SK-N-SH (cell line): ENCODE data around the gene SHANK2. TPM values are rescaled to one million over a fixed set of nuclear protein-coding genes. Genes with fewer than 3 reads are reported as not detected.

Experiments
- CTCF ChIA-PET: fragments of 300-600, 350-600 bp; formaldehyde crosslinking; extraction: SDS; loops from one replicate; lab custom pipeline; 2021; lab: Yijun Ruan, JAX
- POLR2A ChIA-PET: fragments of 350-600 bp; sonication (Branson Sonifier 250); formaldehyde crosslinking; extraction: SDS; loops from one replicate; lab custom pipeline; 2020; ENCODE audit warnings: antibody characterized with exemption, inconsistent platforms; lab: Yijun Ruan, JAX
- DNase-seq: peaks from one replicate; pipeline ENCODE4 v3.0.0; 2012
- H2AFZ ChIP-seq: fragments of 200-600 bp; sonication (generic); 2 replicates; pipeline ENCODE4 v1.8.1; 2016; ENCODE audit warnings: antibody characterized with exemption, mild to moderate bottlenecking, low read depth
- H3F3A ChIP-seq: fragments of 200-600 bp; sonication (generic); replicated peaks from 2 replicates; pipeline ENCODE3; 2016; ENCODE audit warnings: antibody characterized with exemption, mild to moderate bottlenecking; ENCODE audit not compliant: insufficient read depth
- H3K27ac ChIP-seq, 2 experiments: fragments of 200-500 bp in 1 of 2; fragments of 200-600 bp in 1 of 2; sonication (Bioruptor generic) in 1 of 2; sonication (generic), shearing (Covaris generic) in 1 of 2; 2 replicates each; pipeline versions ENCODE4 v1.5.1 to v1.6.1; 2014 to 2016; ENCODE audit warnings: low read depth in 2 of 2, inconsistent platforms in 1 of 2, low read length in 1 of 2, mild to moderate bottlenecking in 1 of 2, mixed read lengths in 1 of 2
- H3K27me3 ChIP-seq: fragments of 200-600 bp; sonication (generic), shearing (Covaris generic); 2 replicates; pipeline ENCODE4 v1.6.1; 2016; ENCODE audit warnings: mixed run types; ENCODE audit not compliant: insufficient read depth
- H3K36me3 ChIP-seq, 2 experiments: fragments of 200-500 bp in 1 of 2; fragments of 200-600 bp in 1 of 2; sonication (Bioruptor generic) in 1 of 2; sonication (generic) in 1 of 2; replicated peaks in 1 of 2; 2 replicates each; pipeline versions ENCODE3 to v1.5.1; 2014 to 2016; ENCODE audit warnings: low read length in 1 of 2, mild to moderate bottlenecking in 1 of 2; ENCODE audit not compliant: insufficient read depth in 2 of 2, control insufficient read depth in 1 of 2
- H3K4me1 ChIP-seq, 2 experiments: fragments of 200-500 bp in 1 of 2; fragments of 200-600 bp in 1 of 2; sonication (Bioruptor generic) in 1 of 2; sonication (generic), shearing (Covaris generic) in 1 of 2; 2 replicates each; pipeline versions ENCODE4 v1.5.1 to v1.6.1; 2014 to 2016; ENCODE audit warnings: low read depth in 1 of 2, low read length in 1 of 2, mixed run types in 1 of 2; ENCODE audit not compliant: insufficient read depth in 2 of 2, control insufficient read depth in 1 of 2
- H3K4me2 ChIP-seq: fragments of 200-600 bp; sonication (generic), shearing (Covaris generic); 2 replicates; pipeline ENCODE4 v1.6.1; 2017; ENCODE audit warnings: mixed run types
- H3K4me3 ChIP-seq, 2 experiments: fragments of 200-500 bp in 1 of 2; fragments of 200-600 bp in 1 of 2; sonication (Bioruptor generic) in 1 of 2; sonication (generic), shearing (Covaris generic) in 1 of 2; 2 replicates each; pipeline versions ENCODE4 v1.5.1 to v1.8.1; 2014 to 2016; ENCODE audit warnings: low read depth in 2 of 2, inconsistent platforms in 1 of 2, low read length in 1 of 2, mild to moderate bottlenecking in 1 of 2, mixed read lengths in 1 of 2, moderate library complexity in 1 of 2
- H3K79me2 ChIP-seq: fragments of 200-600 bp; sonication (generic); 2 replicates; pipeline ENCODE4 v1.8.1; 2017; ENCODE audit warnings: mild to moderate bottlenecking; ENCODE audit not compliant: insufficient read depth
- H3K9ac ChIP-seq: fragments of 200-600 bp; sonication (generic); 2 replicates; pipeline ENCODE4 v1.6.1; 2017; ENCODE audit warnings: mixed run types
- H3K9me2 ChIP-seq: fragments of 200-600 bp; sonication (generic); 2 replicates; pipeline ENCODE4 v1.6.1; 2017; ENCODE audit warnings: mixed run types
- H3K9me3 ChIP-seq: fragments of 200-600 bp; sonication (generic); 2 replicates; pipeline ENCODE4 v1.6.1; 2017; ENCODE audit warnings: mixed run types, mild to moderate bottlenecking, moderate library complexity
- H4K20me1 ChIP-seq: fragments of 200-600 bp; sonication (generic); 2 replicates; pipeline ENCODE4 v1.6.1; 2017; ENCODE audit warnings: mild to moderate bottlenecking, mixed run types; ENCODE audit not compliant: insufficient read depth
- CHD2 ChIP-seq: fragments of 150-350 bp; IDR thresholded peaks from 2 replicates; pipeline ENCODE4 v1.6.1; 2018; ENCODE audit warnings: low read length; ENCODE audit not compliant: partially characterized antibody
- EP300 ChIP-seq, 2 experiments: IDR thresholded peaks; 2 replicates each; pipeline versions ENCODE4 v1.4.0 to v1.6.1; 2012; ENCODE audit warnings: borderline replicate concordance in 1 of 2, low read depth in 1 of 2, low read length in 1 of 2
- FOSL2 ChIP-seq: IDR thresholded peaks from 2 replicates; pipeline ENCODE4 v1.4.0; 2012; ENCODE audit warnings: low read depth, mild to moderate bottlenecking, moderate library complexity, borderline replicate concordance
- MEF2A ChIP-seq: IDR thresholded peaks from 2 replicates; pipeline ENCODE4 v1.4.0; 2012; ENCODE audit warnings: low read depth, borderline replicate concordance
- RFX5 ChIP-seq: IDR thresholded peaks from 2 replicates; pipeline ENCODE4 v1.6.1; 2012; ENCODE audit warnings: mild to moderate bottlenecking, improper control_type of control experiment, low read length
- TAF1 ChIP-seq: IDR thresholded peaks from 2 replicates; pipeline ENCODE4 v1.6.1; 2012; ENCODE audit warnings: low read depth, mild to moderate bottlenecking, low read length, moderate library complexity, borderline replicate concordance
- YY1 ChIP-seq: IDR thresholded peaks from 2 replicates; pipeline ENCODE4 v1.4.0; 2012; ENCODE audit warnings: low read depth, mild to moderate bottlenecking
- WGBS: methylation state at CpG from one replicate; pipeline ENCODE4 v1.1.6; 2017; ENCODE audit warnings: low lambda C conversion rate; 5-methylcytosine and 5-hydroxymethylcytosine counted together
- polyA plus RNA-seq, 3 experiments: library from polyadenylated mRNA; depleted of rRNA; stranded (reverse); fragments of >200 nt; gene quantifications; 2 replicates each; pipeline ENCODE4 v1.2.3, GENCODE V29; 2012
- TF ChIP-seq, protein P1 (sequence below): IDR thresholded peaks from 2 replicates; pipeline ENCODE4 v1.6.1; 2012; ENCODE audit warnings: mild to moderate bottlenecking, low read depth, low read length, moderate library complexity
- TF ChIP-seq, protein P2 (sequence below): fragments of 150-350 bp; IDR thresholded peaks from 2 replicates; pipeline ENCODE4 v1.6.1; 2017; ENCODE audit warnings: antibody characterized with exemption, low read length, low read depth, borderline replicate concordance
- TF ChIP-seq, protein P3 (sequence below): IDR thresholded peaks from 2 replicates; pipeline ENCODE4 v1.4.0; 2012; ENCODE audit warnings: low read depth, borderline replicate concordance

Gene SHANK2
- polyA plus RNA-seq, 1 of the 3 experiments (the other 2 are of a cell fraction) = under 0.01 TPM

DNA sequence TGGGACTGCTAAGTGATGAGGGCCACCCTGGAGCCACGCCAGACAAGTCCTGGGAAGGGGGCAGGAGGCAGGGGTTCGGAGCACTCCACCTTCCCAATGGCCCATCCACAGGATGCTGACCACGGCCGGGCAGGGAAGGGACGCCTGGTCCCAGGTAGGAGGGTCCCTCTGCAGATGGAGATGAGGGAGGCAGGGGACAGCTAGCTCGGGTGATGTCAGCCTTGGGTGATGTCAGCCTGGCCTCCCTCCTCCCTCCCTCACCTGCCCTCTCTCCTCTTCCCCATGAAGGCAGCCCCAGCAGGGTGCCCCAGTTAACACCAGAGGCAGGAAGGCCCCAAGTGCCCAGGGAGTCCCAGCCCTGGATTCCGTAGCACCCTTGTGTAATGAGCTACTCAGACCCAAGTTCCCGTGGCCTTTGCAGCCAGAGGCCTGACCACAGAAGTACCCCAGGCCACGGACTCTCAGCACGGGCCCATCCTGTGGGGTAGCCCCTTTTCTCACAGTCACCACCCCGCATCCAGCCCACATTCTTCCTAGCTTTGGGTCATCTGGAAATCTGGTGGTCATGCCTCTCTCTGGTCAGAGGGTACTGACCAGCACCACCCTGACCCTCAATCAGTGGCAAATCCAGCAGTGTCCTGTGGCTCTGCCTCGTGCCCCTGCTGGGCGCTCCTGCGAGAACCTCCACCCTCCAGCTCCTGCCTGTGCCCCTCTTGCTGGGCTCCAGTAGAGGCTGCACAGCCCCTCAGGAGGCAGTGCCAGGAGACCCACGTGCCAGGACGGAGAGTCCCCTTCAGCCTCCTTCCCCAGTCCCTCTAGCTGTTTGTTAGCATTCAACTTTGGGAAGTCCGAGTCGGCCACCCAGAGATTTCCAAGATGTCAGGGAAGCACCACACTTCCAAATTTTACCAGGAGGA lies 47.4 kb downstream of the SHANK2 start:
- POLR2A ChIA-PET = no interaction called here
- no peak for DNase-seq
- Histone ChIP-seq H3K36me3 (no peaks in the 10 kb centered on the region), H3K9me2 (no peaks in the 10 kb centered on the region)
- no peak for TF ChIP-seq RFX5
- TF ChIP-seq, protein P1, sequence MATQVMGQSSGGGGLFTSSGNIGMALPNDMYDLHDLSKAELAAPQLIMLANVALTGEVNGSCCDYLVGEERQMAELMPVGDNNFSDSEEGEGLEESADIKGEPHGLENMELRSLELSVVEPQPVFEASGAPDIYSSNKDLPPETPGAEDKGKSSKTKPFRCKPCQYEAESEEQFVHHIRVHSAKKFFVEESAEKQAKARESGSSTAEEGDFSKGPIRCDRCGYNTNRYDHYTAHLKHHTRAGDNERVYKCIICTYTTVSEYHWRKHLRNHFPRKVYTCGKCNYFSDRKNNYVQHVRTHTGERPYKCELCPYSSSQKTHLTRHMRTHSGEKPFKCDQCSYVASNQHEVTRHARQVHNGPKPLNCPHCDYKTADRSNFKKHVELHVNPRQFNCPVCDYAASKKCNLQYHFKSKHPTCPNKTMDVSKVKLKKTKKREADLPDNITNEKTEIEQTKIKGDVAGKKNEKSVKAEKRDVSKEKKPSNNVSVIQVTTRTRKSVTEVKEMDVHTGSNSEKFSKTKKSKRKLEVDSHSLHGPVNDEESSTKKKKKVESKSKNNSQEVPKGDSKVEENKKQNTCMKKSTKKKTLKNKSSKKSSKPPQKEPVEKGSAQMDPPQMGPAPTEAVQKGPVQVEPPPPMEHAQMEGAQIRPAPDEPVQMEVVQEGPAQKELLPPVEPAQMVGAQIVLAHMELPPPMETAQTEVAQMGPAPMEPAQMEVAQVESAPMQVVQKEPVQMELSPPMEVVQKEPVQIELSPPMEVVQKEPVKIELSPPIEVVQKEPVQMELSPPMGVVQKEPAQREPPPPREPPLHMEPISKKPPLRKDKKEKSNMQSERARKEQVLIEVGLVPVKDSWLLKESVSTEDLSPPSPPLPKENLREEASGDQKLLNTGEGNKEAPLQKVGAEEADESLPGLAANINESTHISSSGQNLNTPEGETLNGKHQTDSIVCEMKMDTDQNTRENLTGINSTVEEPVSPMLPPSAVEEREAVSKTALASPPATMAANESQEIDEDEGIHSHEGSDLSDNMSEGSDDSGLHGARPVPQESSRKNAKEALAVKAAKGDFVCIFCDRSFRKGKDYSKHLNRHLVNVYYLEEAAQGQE = no peak
- TF ChIP-seq CHD2 = no peak
- TF ChIP-seq TAF1 = no peak
- no peak for TF ChIP-seq FOSL2
- TF ChIP-seq, protein P2, sequence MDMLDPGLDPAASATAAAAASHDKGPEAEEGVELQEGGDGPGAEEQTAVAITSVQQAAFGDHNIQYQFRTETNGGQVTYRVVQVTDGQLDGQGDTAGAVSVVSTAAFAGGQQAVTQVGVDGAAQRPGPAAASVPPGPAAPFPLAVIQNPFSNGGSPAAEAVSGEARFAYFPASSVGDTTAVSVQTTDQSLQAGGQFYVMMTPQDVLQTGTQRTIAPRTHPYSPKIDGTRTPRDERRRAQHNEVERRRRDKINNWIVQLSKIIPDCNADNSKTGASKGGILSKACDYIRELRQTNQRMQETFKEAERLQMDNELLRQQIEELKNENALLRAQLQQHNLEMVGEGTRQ = no peak
- TF ChIP-seq MEF2A = no peak
- no peak for TF ChIP-seq YY1
- TF ChIP-seq, protein P3, sequence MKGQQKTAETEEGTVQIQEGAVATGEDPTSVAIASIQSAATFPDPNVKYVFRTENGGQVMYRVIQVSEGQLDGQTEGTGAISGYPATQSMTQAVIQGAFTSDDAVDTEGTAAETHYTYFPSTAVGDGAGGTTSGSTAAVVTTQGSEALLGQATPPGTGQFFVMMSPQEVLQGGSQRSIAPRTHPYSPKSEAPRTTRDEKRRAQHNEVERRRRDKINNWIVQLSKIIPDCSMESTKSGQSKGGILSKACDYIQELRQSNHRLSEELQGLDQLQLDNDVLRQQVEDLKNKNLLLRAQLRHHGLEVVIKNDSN = no peak
- TF ChIP-seq EP300 (IDR thresholded peaks at IDR 0.05; ENCODE audit: borderline replicate concordance in 1 of 2, low read depth in 1 of 2, low read length in 1 of 2) = no peak
- TF ChIP-seq, all 33 proteins: peak for 0
- CTCF ChIA-PET = interaction anchor here (0.7 kb wide), 1 partner anchor 125 kb away, joined by 3 read pairs; no protein-coding TSS in a partner anchor
- Histone ChIP-seq H3F3A (no peaks in the 10 kb centered on the region), H4K20me1 (no peaks in the 10 kb centered on the region), H3K4me3 (no peak overlapping the region), H3K27me3 (no peaks in the 10 kb centered on the region), H2AFZ (no peak overlapping the region), H3K79me2 (no peaks in the 10 kb centered on the region), H3K9ac (no peak overlapping the region), H3K27ac (no peak overlapping the region), H3K9me3 (no peaks in the 10 kb centered on the region), H3K4me2 (no peak overlapping the region), H3K4me1 (no peaks in the 10 kb centered on the region)
- 41% methylated on average over 10 of the region's 18 CpGs for WGBS
